HFFc6 (cell line): ENCODE results near the gene C16orf95. TPM values are rescaled to one million over a fixed set of nuclear protein-coding genes. Genes with fewer than 3 reads are reported as not detected.

Experiments used
- DNase-seq: peaks from one replicate; pipeline ENCODE4 v3.0.0-alpha.2; 2018
- H3K27ac Mint-ChIP-seq: 2 replicates; pipeline ENCODE4 v1.8.0; 2020; ENCODE audit warnings: mild to moderate bottlenecking, mixed read lengths
- H3K27me3 Mint-ChIP-seq: 2 replicates; pipeline ENCODE4 v1.8.0; 2021; ENCODE audit warnings: mild to moderate bottlenecking, moderate library complexity, mixed read lengths; ENCODE audit not compliant: insufficient read depth
- H3K36me3 Mint-ChIP-seq: 2 replicates; pipeline ENCODE4 v1.8.0; 2021; ENCODE audit warnings: low read depth, mixed read lengths
- H3K4me1 Mint-ChIP-seq: 2 replicates; pipeline ENCODE4 v1.8.0; 2020; ENCODE audit warnings: low read depth, mixed read lengths
- H3K4me3 Mint-ChIP-seq: 2 replicates; pipeline ENCODE4 v1.8.0; 2020; ENCODE audit warnings: mild to moderate bottlenecking, moderate library complexity, mixed read lengths
- H3K9me3 Mint-ChIP-seq: 2 replicates; pipeline ENCODE4 v1.8.0; 2020; ENCODE audit warnings: mild to moderate bottlenecking, mixed read lengths
- total RNA-seq, 6 experiments: library from RNA; stranded (reverse); fragmentation: NEBNext Ultra II Directional; extraction: Animal tissue kit (Norgen Biotek cat#: 25700); gene quantifications; 2 replicates in 1 of 6; 3 replicates in 5 of 6; pipeline ENCODE4 v1.2.3, GENCODE V29; 2021
- TF ChIP-seq, protein P1 (sequence below): fragments of 200-600 bp; sonication (generic); IDR thresholded peaks from 2 replicates; pipeline ENCODE4 v1.5.0; 2021; ENCODE audit warnings: antibody characterized with exemption, mild to moderate bottlenecking

C16orf95 gene
- total RNA-seq, 6 experiments from 2014 or later, result 8.5 to 15.0 (median 11.7) TPM

DNA sequence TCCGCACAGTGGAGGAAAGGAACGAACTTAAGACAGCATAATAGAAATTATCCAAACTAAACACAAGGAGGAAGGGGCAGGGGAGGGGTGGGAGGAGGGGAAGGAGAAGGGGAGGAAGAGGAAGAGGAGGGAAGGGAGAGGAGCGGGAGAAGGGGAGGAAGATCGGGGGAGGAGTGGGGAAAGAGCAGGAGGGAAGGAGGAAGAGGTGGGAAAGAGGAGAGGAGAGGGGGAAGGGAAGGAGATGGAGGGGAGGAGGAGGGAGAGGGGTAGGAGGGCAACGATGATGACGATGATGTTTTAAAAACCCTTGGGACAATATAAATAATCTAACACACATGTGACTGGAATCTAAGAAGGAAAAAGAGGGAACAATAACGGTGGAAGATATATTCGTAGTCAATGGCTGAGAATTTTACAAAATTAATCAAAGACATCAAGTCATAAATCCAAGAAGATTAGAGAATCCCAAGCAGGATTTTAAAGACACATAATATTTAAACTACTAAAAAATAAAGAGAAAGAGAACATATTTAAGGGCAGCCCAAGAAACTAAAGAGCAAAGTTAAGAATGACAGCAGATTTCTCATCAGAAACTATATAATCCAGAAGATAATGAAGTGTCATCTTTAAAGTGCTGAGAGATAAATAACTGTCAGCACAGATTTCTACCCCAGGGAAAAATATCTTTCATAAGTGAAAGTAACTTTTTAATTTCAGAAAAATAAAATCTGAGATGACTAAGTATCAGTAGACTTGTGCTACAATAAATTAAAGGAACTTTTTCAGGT lies 30.2 kb downstream of the C16orf95 start:
- H3K36me3 Mint-ChIP-seq, result peaks cover 20% of the 10 kb centered on the region
- H3K4me1 Mint-ChIP-seq, result peaks cover 8% of the 10 kb centered on the region; the same call in 1 of the 2 replicates
- DNase-seq, result no peak
- H3K4me3 Mint-ChIP-seq, result no peak overlapping the region
- TF ChIP-seq, protein P1, sequence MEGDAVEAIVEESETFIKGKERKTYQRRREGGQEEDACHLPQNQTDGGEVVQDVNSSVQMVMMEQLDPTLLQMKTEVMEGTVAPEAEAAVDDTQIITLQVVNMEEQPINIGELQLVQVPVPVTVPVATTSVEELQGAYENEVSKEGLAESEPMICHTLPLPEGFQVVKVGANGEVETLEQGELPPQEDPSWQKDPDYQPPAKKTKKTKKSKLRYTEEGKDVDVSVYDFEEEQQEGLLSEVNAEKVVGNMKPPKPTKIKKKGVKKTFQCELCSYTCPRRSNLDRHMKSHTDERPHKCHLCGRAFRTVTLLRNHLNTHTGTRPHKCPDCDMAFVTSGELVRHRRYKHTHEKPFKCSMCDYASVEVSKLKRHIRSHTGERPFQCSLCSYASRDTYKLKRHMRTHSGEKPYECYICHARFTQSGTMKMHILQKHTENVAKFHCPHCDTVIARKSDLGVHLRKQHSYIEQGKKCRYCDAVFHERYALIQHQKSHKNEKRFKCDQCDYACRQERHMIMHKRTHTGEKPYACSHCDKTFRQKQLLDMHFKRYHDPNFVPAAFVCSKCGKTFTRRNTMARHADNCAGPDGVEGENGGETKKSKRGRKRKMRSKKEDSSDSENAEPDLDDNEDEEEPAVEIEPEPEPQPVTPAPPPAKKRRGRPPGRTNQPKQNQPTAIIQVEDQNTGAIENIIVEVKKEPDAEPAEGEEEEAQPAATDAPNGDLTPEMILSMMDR, result no peak
- H3K9me3 Mint-ChIP-seq, result peaks cover 19% of the 10 kb centered on the region
- no peak overlapping the region for H3K27ac Mint-ChIP-seq
- no peaks in the 10 kb centered on the region for H3K27me3 Mint-ChIP-seq

- no peaks in the 10 kb centered on the region; the same call in 1 of the 2 replicates for H3K27me3 Mint-ChIP-seq
- H3K36me3 Mint-ChIP-seq, result peaks cover 19% of the 10 kb centered on the region
- DNase-seq, result no peak
- TF ChIP-seq, protein P1, result no peak
- H3K4me3 Mint-ChIP-seq, result no peak overlapping the region
- peaks cover 19% of the 10 kb centered on the region for H3K9me3 Mint-ChIP-seq
- peaks cover 7% of the 10 kb centered on the region; the same call in 1 of the 2 replicates for H3K4me1 Mint-ChIP-seq
- no peak overlapping the region for H3K27ac Mint-ChIP-seq
These were observed 33.0 kb downstream of the C16orf95 start for GRCh38 chr16:87284183-87284582.

DNA sequence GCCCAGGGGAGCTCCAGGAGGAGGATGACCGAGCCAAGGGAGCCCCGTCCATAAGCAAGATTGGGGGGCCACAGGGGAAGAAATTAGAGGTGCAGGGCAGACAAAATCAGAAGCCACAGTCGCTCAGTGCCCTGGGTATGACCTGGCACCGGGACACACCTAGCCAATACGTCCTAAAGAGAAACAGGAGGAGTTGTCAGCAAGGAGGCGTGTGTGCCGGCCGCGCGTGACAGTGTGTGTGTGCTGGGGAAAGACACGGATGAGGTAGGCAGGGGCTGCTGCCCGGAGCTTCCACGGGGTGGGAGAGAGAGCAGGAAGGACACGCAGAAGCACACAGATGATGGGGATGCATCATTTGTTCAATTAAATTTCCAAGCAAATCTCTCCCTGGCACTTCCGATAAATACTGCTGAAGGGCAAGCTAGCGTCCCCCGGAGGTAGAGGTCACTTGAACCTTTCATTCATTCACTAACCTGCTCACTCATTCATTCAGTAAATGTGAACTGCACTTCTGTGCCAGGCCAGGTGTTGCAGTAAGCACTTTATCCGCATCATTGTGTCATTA lies 38.0 kb downstream of the C16orf95 start:
- TF ChIP-seq, protein P1, result no peak
- Mint-ChIP-seq H3K36me3 (no peaks in the 10 kb centered on the region), H3K27ac (no peak overlapping the region), H3K4me3 (no peak overlapping the region), H3K4me1 (peaks cover 6% of the 10 kb centered on the region), H3K27me3 (no peaks in the 10 kb centered on the region; the same call in 1 of the 2 replicates), H3K9me3 (no peaks in the 10 kb centered on the region)
- no peak for DNase-seq

DNA sequence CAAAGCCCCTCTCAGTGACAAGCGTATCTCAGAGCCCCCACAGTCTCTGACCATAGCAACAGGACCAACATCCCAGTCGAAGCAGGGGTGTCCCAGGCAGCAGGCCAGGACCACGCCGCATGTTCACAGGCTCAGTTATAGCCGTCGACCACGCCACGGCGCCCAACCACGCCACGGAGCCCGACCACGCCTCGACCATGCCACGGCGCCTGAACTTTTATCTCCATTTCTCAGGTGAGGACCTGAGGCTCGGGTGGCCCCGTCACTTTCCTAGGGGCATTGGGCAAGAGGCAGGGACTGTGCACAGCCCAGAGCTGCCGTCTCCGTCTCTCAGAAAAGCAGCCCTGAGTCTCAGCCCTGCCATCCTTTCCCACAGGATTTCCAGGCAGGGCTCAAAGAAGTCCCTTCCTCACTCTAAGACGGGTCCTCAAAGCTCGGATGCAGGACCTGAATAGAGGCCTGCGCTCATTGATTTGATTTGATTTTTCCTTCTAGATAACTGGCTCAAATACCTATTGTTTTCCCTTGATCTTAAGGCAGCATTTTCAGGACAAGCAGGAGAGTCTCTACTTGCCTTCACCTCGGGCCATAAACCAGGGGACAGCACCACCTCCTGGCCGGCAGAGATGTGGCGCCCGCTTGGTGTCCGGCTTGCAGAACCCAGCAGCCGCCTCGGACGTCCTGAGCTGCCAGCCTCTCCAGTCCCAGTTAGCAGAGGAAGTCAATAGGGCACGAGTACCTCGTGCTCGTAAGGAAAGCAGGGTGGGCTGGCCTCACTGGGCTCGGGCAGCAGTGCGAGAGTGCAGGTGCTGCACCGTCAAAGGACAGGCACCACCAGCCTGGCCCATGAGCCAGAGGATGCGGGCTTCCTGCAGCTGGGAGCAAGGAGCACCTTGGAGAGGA lies 38.8 kb downstream of the C16orf95 start:
- no peaks in the 10 kb centered on the region; the same call in 1 of the 2 replicates for H3K27me3 Mint-ChIP-seq
- no peak overlapping the region for H3K27ac Mint-ChIP-seq
- peak; percentile 68 for DNase-seq
- no peak overlapping the region for H3K4me3 Mint-ChIP-seq
- peaks cover 6% of the 10 kb centered on the region for H3K4me1 Mint-ChIP-seq
- no peaks in the 10 kb centered on the region for H3K9me3 Mint-ChIP-seq
- TF ChIP-seq, protein P1, result peak; percentile 95
- H3K36me3 Mint-ChIP-seq, result no peaks in the 10 kb centered on the region

DNA sequence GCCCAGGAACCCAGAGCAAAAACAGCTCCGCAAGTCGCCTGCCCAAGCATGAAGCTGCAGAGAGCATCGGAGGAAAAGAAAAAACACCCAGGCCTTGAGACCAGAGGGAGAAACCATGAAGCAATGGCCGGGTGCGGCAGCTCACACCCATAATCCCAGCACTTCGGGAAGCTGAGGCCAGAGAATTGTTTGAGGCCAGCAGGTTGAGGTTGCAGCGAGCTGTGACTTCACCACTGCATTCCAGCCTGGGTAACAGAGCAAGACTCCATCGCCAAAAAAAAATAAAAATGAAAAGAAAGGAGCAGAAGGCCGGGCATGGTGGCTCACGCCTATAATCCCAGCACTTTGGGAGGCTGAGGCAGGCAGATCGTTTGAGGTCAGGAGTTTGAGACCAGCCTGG lies 40.3 kb downstream of the C16orf95 start:
- Mint-ChIP-seq H3K4me1 (peaks cover 6% of the 10 kb centered on the region), H3K27me3 (no peaks in the 10 kb centered on the region; the same call in none of the 2 replicates), H3K36me3 (no peaks in the 10 kb centered on the region), H3K9me3 (no peaks in the 10 kb centered on the region), H3K27ac (no peak overlapping the region), H3K4me3 (no peak overlapping the region)
- no peak for DNase-seq
- TF ChIP-seq, protein P1, result no peak
